Loucy (cell line): ENCODE data around the gene TUFT1.

Source experiments
- H2AFZ ChIP-seq: fragments of 200-600 bp; sonication (generic); 2 replicates; pipeline ENCODE4 v1.6.0; 2016; ENCODE audit warnings: antibody characterized with exemption, mild to moderate bottlenecking, low read length, moderate library complexity
- H3F3A ChIP-seq: fragments of 200-600 bp; 2 replicates; pipeline ENCODE4 v1.6.0; 2016; ENCODE audit warnings: antibody characterized with exemption, low read depth, mild to moderate bottlenecking
- H3K27me3 ChIP-seq: fragments of 200-600 bp; sonication (generic); 2 replicates; pipeline ENCODE4 v1.6.1; 2014; ENCODE audit warnings: low read length, mild to moderate bottlenecking; ENCODE audit not compliant: insufficient read depth, poor library complexity, severe bottlenecking
- H3K36me3 ChIP-seq: fragments of 200-600 bp; sonication (generic); 2 replicates; pipeline ENCODE4 v1.6.1; 2016; ENCODE audit warnings: low read length; ENCODE audit not compliant: insufficient read depth
- H3K4me1 ChIP-seq: fragments of 200-600 bp; sonication (generic); 2 replicates; pipeline ENCODE4 v1.5.1; 2014; ENCODE audit warnings: low read length, mild to moderate bottlenecking; ENCODE audit not compliant: insufficient read depth, poor library complexity, severe bottlenecking
- H3K4me2 ChIP-seq: fragments of 200-600 bp; sonication (generic); 2 replicates; pipeline ENCODE4 v1.6.0; 2014; ENCODE audit warnings: antibody characterized with exemption, low read length, low read depth, mild to moderate bottlenecking; ENCODE audit not compliant: poor library complexity, severe bottlenecking
- H3K4me3 ChIP-seq: fragments of 200-600 bp; sonication (generic); 2 replicates; pipeline ENCODE4 v1.5.1; 2014; ENCODE audit warnings: low read length, mild to moderate bottlenecking, mixed read lengths; ENCODE audit not compliant: poor library complexity, severe bottlenecking
- H3K79me2 ChIP-seq: fragments of 200-600 bp; sonication (generic); 2 replicates; pipeline ENCODE4 v1.6.1; 2014; ENCODE audit warnings: low read length; ENCODE audit not compliant: insufficient read depth
- H3K9ac ChIP-seq: fragments of 200-600 bp; sonication (generic); 2 replicates; pipeline ENCODE4 v1.6.0; 2014; ENCODE audit warnings: mild to moderate bottlenecking, low read depth, low read length, moderate library complexity; ENCODE audit not compliant: poor library complexity, severe bottlenecking
- H3K9me2 ChIP-seq: fragments of 200-600 bp; sonication (generic); replicated peaks from 2 replicates; pipeline ENCODE4 v1.6.1; 2016; ENCODE audit warnings: low read depth, low read length, mixed read lengths
- H3K9me3 ChIP-seq: fragments of 200-600 bp; sonication (generic); 2 replicates; pipeline ENCODE4 v1.6.1; 2014; ENCODE audit warnings: mild to moderate bottlenecking, antibody characterized with exemption, low read length, low read depth; ENCODE audit not compliant: insufficient read depth
- H4K20me1 ChIP-seq: fragments of 200-600 bp; sonication (generic); 2 replicates; pipeline ENCODE4 v1.6.0; 2014; ENCODE audit warnings: antibody characterized with exemption, low read length, mild to moderate bottlenecking; ENCODE audit not compliant: insufficient read depth, poor library complexity, severe bottlenecking
- EZH2phosphoT487 ChIP-seq: fragments of 200-600 bp; IDR thresholded peaks from 2 replicates; pipeline ENCODE4 v1.6.1; 2018; ENCODE audit warnings: antibody characterized with exemption, mild to moderate bottlenecking, moderate library complexity, borderline replicate concordance
- TF ChIP-seq, protein P1 (sequence below): fragments of 200-600 bp; sonication (generic); conservative IDR thresholded peaks from 2 replicates; pipeline ENCODE4 v1.5.1; 2014; ENCODE audit warnings: mild to moderate bottlenecking, antibody characterized with exemption, low read length

The TUFT1 gene

DNA sequence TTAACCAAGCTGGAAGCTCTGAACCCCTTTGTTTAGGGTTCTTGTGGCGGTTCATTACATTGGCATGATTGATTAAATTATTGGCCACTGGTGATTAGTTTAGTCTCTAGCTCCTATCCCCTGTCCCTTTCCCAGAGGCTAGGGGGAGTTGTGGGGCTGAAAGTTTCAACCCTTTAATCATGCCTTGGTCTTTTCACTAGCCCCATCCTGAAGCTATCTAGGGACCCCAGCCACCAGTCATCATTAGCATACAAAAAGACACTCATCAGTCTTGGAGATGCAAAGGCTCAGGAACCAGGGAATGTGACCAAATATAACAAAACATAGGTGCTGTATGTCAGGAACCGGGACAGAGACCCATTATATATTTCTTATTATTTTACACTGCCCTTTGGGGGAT lies 37.1 kb downstream of the TUFT1 start:
- H4K20me1 ChIP-seq, result no peaks in the 10 kb centered on the region
- no peak overlapping the region for H3K4me2 ChIP-seq
- no peaks in the 10 kb centered on the region for H3K27me3 ChIP-seq
- no peak overlapping the region for H2AFZ ChIP-seq
- H3K9me3 ChIP-seq, result no peaks in the 10 kb centered on the region
- H3K9ac ChIP-seq, result no peak overlapping the region
- H3K4me1 ChIP-seq, result no peaks in the 10 kb centered on the region
- H3K36me3 ChIP-seq, result no peaks in the 10 kb centered on the region
- H3K9me2 ChIP-seq, result no peaks in the 10 kb centered on the region
- no peaks in the 10 kb centered on the region for H3K79me2 ChIP-seq
- TF ChIP-seq EZH2phosphoT487, result no peak
- TF ChIP-seq, protein P1, sequence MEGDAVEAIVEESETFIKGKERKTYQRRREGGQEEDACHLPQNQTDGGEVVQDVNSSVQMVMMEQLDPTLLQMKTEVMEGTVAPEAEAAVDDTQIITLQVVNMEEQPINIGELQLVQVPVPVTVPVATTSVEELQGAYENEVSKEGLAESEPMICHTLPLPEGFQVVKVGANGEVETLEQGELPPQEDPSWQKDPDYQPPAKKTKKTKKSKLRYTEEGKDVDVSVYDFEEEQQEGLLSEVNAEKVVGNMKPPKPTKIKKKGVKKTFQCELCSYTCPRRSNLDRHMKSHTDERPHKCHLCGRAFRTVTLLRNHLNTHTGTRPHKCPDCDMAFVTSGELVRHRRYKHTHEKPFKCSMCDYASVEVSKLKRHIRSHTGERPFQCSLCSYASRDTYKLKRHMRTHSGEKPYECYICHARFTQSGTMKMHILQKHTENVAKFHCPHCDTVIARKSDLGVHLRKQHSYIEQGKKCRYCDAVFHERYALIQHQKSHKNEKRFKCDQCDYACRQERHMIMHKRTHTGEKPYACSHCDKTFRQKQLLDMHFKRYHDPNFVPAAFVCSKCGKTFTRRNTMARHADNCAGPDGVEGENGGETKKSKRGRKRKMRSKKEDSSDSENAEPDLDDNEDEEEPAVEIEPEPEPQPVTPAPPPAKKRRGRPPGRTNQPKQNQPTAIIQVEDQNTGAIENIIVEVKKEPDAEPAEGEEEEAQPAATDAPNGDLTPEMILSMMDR, result no peak
- no peaks in the 10 kb centered on the region for H3F3A ChIP-seq
- no peak overlapping the region for H3K4me3 ChIP-seq

DNA sequence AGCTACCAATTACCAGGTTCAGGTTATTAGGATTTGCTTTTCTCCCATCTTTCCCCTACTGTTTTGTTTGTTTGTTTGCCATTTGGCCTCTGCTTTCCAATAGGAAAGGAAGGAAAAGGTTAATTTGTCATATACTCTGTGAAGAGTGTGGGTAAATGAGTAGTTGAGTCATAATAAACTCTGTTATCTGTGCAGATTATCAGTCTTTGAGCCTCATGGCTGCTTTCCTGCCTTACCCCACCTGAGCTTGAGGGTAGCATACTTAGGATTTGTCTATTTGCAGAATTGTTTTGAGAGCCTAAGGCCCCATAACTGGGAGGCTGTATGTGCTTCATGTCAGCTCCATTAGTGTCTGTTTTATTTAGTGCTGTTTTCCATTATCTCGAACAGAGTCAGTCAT lies 38.8 kb downstream of the TUFT1 start:
- Histone ChIP-seq H4K20me1 (no peaks in the 10 kb centered on the region), H3K9ac (no peak overlapping the region), H3K79me2 (no peaks in the 10 kb centered on the region), H3F3A (no peaks in the 10 kb centered on the region), H2AFZ (no peak overlapping the region), H3K4me2 (no peak overlapping the region), H3K4me3 (no peak overlapping the region), H3K9me2 (no peaks in the 10 kb centered on the region), H3K9me3 (no peaks in the 10 kb centered on the region), H3K36me3 (no peaks in the 10 kb centered on the region), H3K4me1 (no peaks in the 10 kb centered on the region), H3K27me3 (no peaks in the 10 kb centered on the region)
- no peak for TF ChIP-seq EZH2phosphoT487
- TF ChIP-seq, protein P1, result no peak

DNA sequence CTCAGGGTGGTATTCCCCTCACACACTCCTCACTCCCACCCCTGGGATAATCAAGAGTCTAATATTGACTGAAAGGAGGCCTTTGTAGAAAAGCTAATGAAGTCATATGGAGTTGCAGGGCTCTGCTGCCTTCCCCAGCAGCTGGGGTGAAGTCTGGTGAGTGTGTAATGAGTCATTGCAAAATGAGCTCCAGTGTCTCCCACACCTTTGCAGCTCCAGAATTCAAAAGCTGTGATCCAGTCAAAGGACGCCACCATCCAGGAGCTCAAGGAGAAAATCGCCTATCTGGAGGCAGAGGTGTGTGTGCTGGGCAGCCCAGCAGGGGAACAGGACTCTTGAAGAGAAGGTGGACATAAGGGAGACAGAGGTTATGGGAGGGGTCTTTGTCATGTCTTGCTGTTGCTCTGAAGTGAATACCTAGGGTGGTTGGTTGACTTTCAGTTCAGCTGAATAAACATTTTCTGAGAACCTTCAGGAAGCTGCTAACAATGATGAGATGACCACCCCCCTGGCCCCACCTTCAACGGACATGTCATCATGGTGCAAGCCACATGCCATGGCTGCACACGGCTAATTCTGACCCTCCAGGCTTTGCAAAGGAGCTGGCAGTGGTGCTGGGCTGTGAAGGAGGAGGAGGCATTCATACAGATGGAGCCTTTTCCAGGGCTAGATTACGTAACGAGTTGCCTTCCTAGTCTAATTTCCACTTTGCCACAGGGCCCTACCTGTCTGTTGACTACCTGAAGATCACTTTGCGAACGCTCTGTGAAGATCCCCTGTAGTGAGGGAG lies 39.5 kb downstream of the TUFT1 start:
- Histone ChIP-seq H3K4me1 (no peaks in the 10 kb centered on the region), H3K4me2 (no peak overlapping the region), H3F3A (no peaks in the 10 kb centered on the region), H3K36me3 (no peaks in the 10 kb centered on the region), H3K9ac (no peak overlapping the region), H2AFZ (no peak overlapping the region), H3K4me3 (no peak overlapping the region), H3K9me3 (no peaks in the 10 kb centered on the region), H4K20me1 (no peaks in the 10 kb centered on the region), H3K27me3 (no peaks in the 10 kb centered on the region), H3K9me2 (no peaks in the 10 kb centered on the region), H3K79me2 (no peaks in the 10 kb centered on the region)
- no peak for TF ChIP-seq EZH2phosphoT487
- TF ChIP-seq, protein P1, result no peak
